Measurements from ENCODE around the gene KCNQ5.

Gene KCNQ5

GRCh38 chr6:73074175-73074574 lies 452.3 kb downstream of the KCNQ5 start:
- ChIA-PET POLR2A (no interaction called here), CTCF (interaction anchor here (0.9 to 1.6 kb wide), 2 partner anchors 15 to 55 kb away, joined by 3 read pairs; no protein-coding TSS in a partner anchor)
- Histone ChIP-seq H3K36me3 (ENCODE audit: control insufficient read depth in 2 of 2, insufficient read depth in 1 of 2, low read length in 2 of 2) (no peaks in the 10 kb centered on the region), H3K4me1 (ENCODE audit: control insufficient read depth, insufficient read depth, low read length) (no peaks in the 10 kb centered on the region), H3K4me3 (ENCODE audit: low read depth, low read length) (no peak overlapping the region), H3K27ac (ENCODE audit: extremely low read depth, low read depth, low read length) (no peak overlapping the region), H3K9me3 (ENCODE audit: control insufficient read depth, insufficient read depth, low read depth, low read length) (no peaks in the 10 kb centered on the region)
- TF ChIP-seq SCRT1 (tag by site-specific recombination; IDR thresholded peaks at IDR 0.05; ENCODE audit: borderline replicate concordance) (no peak), REPIN1 (tag by site-specific recombination; IDR thresholded peaks at IDR 0.05; ENCODE audit: low read depth) (no peak), ZNF488 (tag by site-specific recombination; IDR thresholded peaks at IDR 0.05) (no peak), ZNF529 (tag by site-specific recombination; IDR thresholded peaks at IDR 0.05; ENCODE audit: insufficient replicate concordance) (no peak), HOXA7 (CRISPR knock-in tag; IDR thresholded peaks at IDR 0.05; ENCODE audit: borderline replicate concordance) (no peak), ZNF473 (tag by site-specific recombination; IDR thresholded peaks at IDR 0.05) (no peak), ZNF121 (tag by site-specific recombination; IDR thresholded peaks at IDR 0.05) (no peak), ZNF518A (tag by site-specific recombination; conservative IDR thresholded peaks at IDR 0.05; ENCODE audit: low read depth) (no peak), ZNF560 (tag by site-specific recombination; IDR thresholded peaks at IDR 0.05; ENCODE audit: borderline replicate concordance) (no peak), ZXDB (tag by site-specific recombination; IDR thresholded peaks at IDR 0.05) (no peak), ZNF561 (tag by site-specific recombination; IDR thresholded peaks at IDR 0.05; ENCODE audit: borderline replicate concordance) (no peak)

GRCh38 chr6:73076211-73076954 lies 454.5 kb downstream of the KCNQ5 start:
- Histone ChIP-seq H3K36me3 (ENCODE audit: control insufficient read depth in 2 of 2, insufficient read depth in 1 of 2, low read length in 2 of 2) (no peaks in the 10 kb centered on the region), H3K4me1 (ENCODE audit: control insufficient read depth, insufficient read depth, low read length) (no peaks in the 10 kb centered on the region), H3K9me3 (ENCODE audit: control insufficient read depth, insufficient read depth, low read depth, low read length) (no peaks in the 10 kb centered on the region), H3K4me3 (ENCODE audit: low read depth, low read length) (no peak overlapping the region), H3K27ac (ENCODE audit: extremely low read depth, low read depth, low read length) (no peak overlapping the region)
- TF ChIP-seq REPIN1 (tag by site-specific recombination; IDR thresholded peaks at IDR 0.05; ENCODE audit: low read depth) (no peak), ZNF138 (tag by site-specific recombination; IDR thresholded peaks at IDR 0.05; ENCODE audit: borderline replicate concordance) (no peak), ZNF76 (tag by site-specific recombination; IDR thresholded peaks at IDR 0.05; ENCODE audit: borderline replicate concordance, low read depth) (no peak), ZNF561 (tag by site-specific recombination; IDR thresholded peaks at IDR 0.05; ENCODE audit: borderline replicate concordance) (no peak), KLF1 (tag by site-specific recombination; IDR thresholded peaks at IDR 0.05) (no peak)
- ChIA-PET CTCF (interaction anchor here (0.7 kb wide), 1 partner anchor 1657 kb away, joined by 4 read pairs; no protein-coding TSS in a partner anchor), POLR2A (no interaction called here)

- ChIA-PET CTCF (interaction anchor here (1.4 kb wide), 1 partner anchor 52 kb away, joined by 3 read pairs; no protein-coding TSS in a partner anchor), POLR2A (no interaction called here)
- no peak for TF ChIP-seq ZNF843 (tag by site-specific recombination; IDR thresholded peaks at IDR 0.05)
- no peak for TF ChIP-seq ZNF600 (tag by site-specific recombination; IDR thresholded peaks at IDR 0.05)
- peak; percentile 98 for TF ChIP-seq ZNF510 (tag by site-specific recombination; IDR thresholded peaks at IDR 0.05; ENCODE audit: insufficient replicate concordance)
- no peaks in the 10 kb centered on the region for H3K36me3 ChIP-seq (ENCODE audit: control insufficient read depth in 2 of 2, insufficient read depth in 1 of 2, low read length in 2 of 2)
- H3K4me1 ChIP-seq (ENCODE audit: control insufficient read depth, insufficient read depth, low read length), result no peaks in the 10 kb centered on the region
- no peaks in the 10 kb centered on the region for H3K9me3 ChIP-seq (ENCODE audit: control insufficient read depth, insufficient read depth, low read depth, low read length)
- no peak overlapping the region for H3K27ac ChIP-seq (ENCODE audit: extremely low read depth, low read depth, low read length)
- no peak overlapping the region for H3K4me3 ChIP-seq (ENCODE audit: low read depth, low read length)
Measured at GRCh38 chr6:73078333-73078862, 456.5 kb downstream of the KCNQ5 start.

All from HEK293 (cell line).